Measurements from ENCODE around the gene FTL.

The FTL gene

GRCh38 chr19:48991873-48992580 lies 26.9 kb downstream of the FTL start:
- peaks cover 53% of the 10 kb centered on the region for H3K79me2 ChIP-seq (ENCODE audit: control insufficient read depth, low read length)
- TF ChIP-seq CTCF (IDR thresholded peaks at IDR 0.05; ENCODE audit: low read depth, low read length, poor library complexity, severe bottlenecking) = no peak
- no peak for TF ChIP-seq EZH2phosphoT487 (IDR thresholded peaks at IDR 0.05; ENCODE audit: borderline replicate concordance, low read length)
- H3K4me3 ChIP-seq (ENCODE audit: low read length) = peak overlapping the region; percentile 81
- no peaks in the 10 kb centered on the region for H3F3A ChIP-seq (ENCODE audit: control insufficient read depth, insufficient read depth)
- peak overlapping the region; percentile 87 for H3K4me2 ChIP-seq (ENCODE audit: low read length)
- H3K27ac ChIP-seq (ENCODE audit: low read depth, low read length) = peak overlapping the region; percentile 22; the same call in 1 of the 2 replicates
- peaks cover 20% of the 10 kb centered on the region for H3K4me1 ChIP-seq (ENCODE audit: control insufficient read depth, low read length)
- H3K9me3 ChIP-seq (ENCODE audit: control insufficient read depth, insufficient read depth, low read length) = no peaks in the 10 kb centered on the region
- no peaks in the 10 kb centered on the region for H4K20me1 ChIP-seq (ENCODE audit: control insufficient read depth, insufficient read depth, low read depth, low read length)
- no peaks in the 10 kb centered on the region for H3K9me2 ChIP-seq (replicated peaks; ENCODE audit: control insufficient read depth, low read length)
- H3K36me3 ChIP-seq (ENCODE audit: control insufficient read depth, low read length) = peaks cover 28% of the 10 kb centered on the region
- no peaks in the 10 kb centered on the region for H3K27me3 ChIP-seq (ENCODE audit: control insufficient read depth, low read length)

- H3K27ac ChIP-seq (ENCODE audit: low read depth, low read length) = peak overlapping the region; percentile 22
- H3K4me1 ChIP-seq (ENCODE audit: control insufficient read depth, low read length) = peaks cover 20% of the 10 kb centered on the region
These were observed 27.6 kb downstream of the FTL start for GRCh38 chr19:48992581-48993174.

GRCh38 chr19:48993175-48994034 lies 28.3 kb downstream of the FTL start, which contains the start of the genes GYS1 and RUVBL2:
Gene GYS1, minus strand, starts transcription at chr19:48993309. Its CDS starts 197 bp downstream, at chr19:48993112.
Gene RUVBL2, plus strand, starts transcription at chr19:48993887. Its CDS starts 25 bp downstream, at chr19:48993912.
- peaks cover 32% of the 10 kb centered on the region for H3K36me3 ChIP-seq (ENCODE audit: control insufficient read depth, low read length)
- H3K27me3 ChIP-seq (ENCODE audit: control insufficient read depth, low read length) = no peaks in the 10 kb centered on the region
- H3K9me2 ChIP-seq (replicated peaks; ENCODE audit: control insufficient read depth, low read length) = no peaks in the 10 kb centered on the region
- peaks cover 20% of the 10 kb centered on the region for H3K4me1 ChIP-seq (ENCODE audit: control insufficient read depth, low read length)
- peak within 1 kb of the TSS; percentile 75 for H3K27ac ChIP-seq (ENCODE audit: low read depth, low read length)
- peak within 1 kb of the TSS; percentile 81 for H3K4me3 ChIP-seq (ENCODE audit: low read length)
- H3K79me2 ChIP-seq (ENCODE audit: control insufficient read depth, low read length) = peaks cover 66% of the 10 kb centered on the region
- H4K20me1 ChIP-seq (ENCODE audit: control insufficient read depth, insufficient read depth, low read depth, low read length) = peaks cover 4% of the 10 kb centered on the region; the same call in 1 of the 2 replicates
- H3K9me3 ChIP-seq (ENCODE audit: control insufficient read depth, insufficient read depth, low read length) = no peaks in the 10 kb centered on the region
- peak within 1 kb of the TSS; percentile 87 for H3K4me2 ChIP-seq (ENCODE audit: low read length)
- no peaks in the 10 kb centered on the region for H3F3A ChIP-seq (ENCODE audit: control insufficient read depth, insufficient read depth)
- peak; percentile 79 for TF ChIP-seq CTCF (IDR thresholded peaks at IDR 0.05; ENCODE audit: low read depth, low read length, poor library complexity, severe bottlenecking)
- TF ChIP-seq EZH2phosphoT487 (IDR thresholded peaks at IDR 0.05; ENCODE audit: borderline replicate concordance, low read length) = no peak

More at GRCh38 chr19:48992581-48993174, 27.6 kb downstream of the FTL start:
- no peaks in the 10 kb centered on the region for H3K9me3 ChIP-seq (ENCODE audit: control insufficient read depth, insufficient read depth, low read length)
- H3K27me3 ChIP-seq (ENCODE audit: control insufficient read depth, low read length) = no peaks in the 10 kb centered on the region
- TF ChIP-seq CTCF (IDR thresholded peaks at IDR 0.05; ENCODE audit: low read depth, low read length, poor library complexity, severe bottlenecking) = no peak
- no peak for TF ChIP-seq EZH2phosphoT487 (IDR thresholded peaks at IDR 0.05; ENCODE audit: borderline replicate concordance, low read length)
- peak overlapping the region; percentile 81 for H3K4me3 ChIP-seq (ENCODE audit: low read length)
- H4K20me1 ChIP-seq (ENCODE audit: control insufficient read depth, insufficient read depth, low read depth, low read length) = peaks cover 2% of the 10 kb centered on the region; the same call in 1 of the 2 replicates
- H3K36me3 ChIP-seq (ENCODE audit: control insufficient read depth, low read length) = peaks cover 30% of the 10 kb centered on the region
- H3K4me2 ChIP-seq (ENCODE audit: low read length) = peak overlapping the region; percentile 87
- H3F3A ChIP-seq (ENCODE audit: control insufficient read depth, insufficient read depth) = no peaks in the 10 kb centered on the region
- H3K79me2 ChIP-seq (ENCODE audit: control insufficient read depth, low read length) = peaks cover 59% of the 10 kb centered on the region
- H3K9me2 ChIP-seq (replicated peaks; ENCODE audit: control insufficient read depth, low read length) = no peaks in the 10 kb centered on the region
